HepG2 (cell line): ENCODE data around the gene CMTM4. TPM values are rescaled to one million over a fixed set of nuclear protein-coding genes. Genes with fewer than 3 reads are reported as not detected.

Experiments used
- ATAC-seq: fragments of 200-7000 bp; cut with Tn5 transposase; 3 replicates; pipeline ENCODE4 v1.9.1; 2020; ENCODE audit warnings: mild to moderate bottlenecking, moderate library complexity
- BruUV-seq: library from RNA; stranded (reverse); fragments of 400-500 nt; replicated peaks from 2 replicates; lab custom pipeline; 2021; lab: Mats Ljungman, UMichigan
- CTCF ChIA-PET: fragments of 300-600 bp; formaldehyde crosslinking; extraction: SDS; loops from one replicate; lab custom pipeline; 2021; ENCODE audit warnings: low total read pairs, inconsistent platforms, low intra/inter-chr PET ratio; lab: Yijun Ruan, JAX
- POLR2A ChIA-PET: fragments of 350-600 bp; sonication (Branson Sonifier 250); formaldehyde crosslinking; loops from one replicate; lab custom pipeline; 2020; ENCODE audit warnings: antibody characterized with exemption, inconsistent platforms; lab: Yijun Ruan, JAX
- DNase-seq: peaks from one replicate; pipeline ENCODE4 v3.0.0-alpha.2; 2015; ENCODE audit warnings: low spot score
- FAIRE-seq: peaks from 3 replicates; lab custom pipeline; 2011; peaks lifted over from hg19 to GRCh38; lab: Jason Lieb, UNC
- H2AFZ ChIP-seq: one replicate; pipeline ENCODE4 v1.6.1; 2011; ENCODE audit warnings: low read length, inconsistent platforms
- H3K27ac ChIP-seq: fragments of 300-600 bp; 3 replicates; pipeline ENCODE4 v1.8.0; 2011; ENCODE audit warnings: mixed run types, mild to moderate bottlenecking, mixed read lengths, low read length, inconsistent platforms; ENCODE audit not compliant: insufficient read depth; ENCODE audit errors: extremely low read length
- H3K27me3 ChIP-seq, 2 experiments: fragments of 200-600 bp in 1 of 2; 2 replicates in 1 of 2; 3 replicates in 1 of 2; pipeline versions ENCODE4 v1.6.0 to v1.8.0; 2011; ENCODE audit warnings: low read length in 2 of 2, mild to moderate bottlenecking in 2 of 2, moderate library complexity in 2 of 2, inconsistent platforms in 1 of 2; ENCODE audit not compliant: insufficient read depth in 2 of 2, control insufficient read depth in 1 of 2
- H3K36me3 ChIP-seq, 2 experiments: fragments of 200-600 bp in 1 of 2; replicated peaks in 1 of 2; 2 replicates in 1 of 2; 3 replicates in 1 of 2; pipeline versions ENCODE4 v1.5.1 to v1.8.0; 2011; ENCODE audit warnings: low read length in 2 of 2, inconsistent platforms in 1 of 2; ENCODE audit not compliant: insufficient read depth in 2 of 2, control insufficient read depth in 1 of 2
- H3K4me1 ChIP-seq: 2 replicates; pipeline ENCODE4 v1.5.1; 2012; ENCODE audit warnings: low read length, inconsistent platforms; ENCODE audit not compliant: insufficient read depth
- H3K4me2 ChIP-seq: 2 replicates; pipeline ENCODE4 v1.6.0; 2011; ENCODE audit warnings: low read depth, low read length, inconsistent platforms
- H3K4me3 ChIP-seq, 3 experiments: fragments of 200-600 bp in 1 of 3; sonication (generic), shearing (Covaris generic) in 1 of 3; replicated peaks in 1 of 3; 2 replicates each; pipeline ENCODE4 v1.5.1; 2011 to 2016; ENCODE audit warnings: low read length in 3 of 3, inconsistent platforms in 2 of 3, low read depth in 2 of 3, mild to moderate bottlenecking in 2 of 3, control low read depth in 1 of 3, mixed read lengths in 1 of 3; ENCODE audit not compliant: insufficient read depth in 1 of 3
- H3K79me2 ChIP-seq: one replicate; pipeline ENCODE4 v1.6.1; 2011; ENCODE audit warnings: low read length, inconsistent platforms; ENCODE audit not compliant: insufficient read depth
- H3K9ac ChIP-seq: 2 replicates; pipeline ENCODE4 v1.6.0; 2011; ENCODE audit warnings: mild to moderate bottlenecking, low read depth, low read length, inconsistent platforms; ENCODE audit not compliant: insufficient read depth
- H3K9me3 ChIP-seq: 2 replicates; pipeline ENCODE4 v1.5.1; 2012; ENCODE audit warnings: mild to moderate bottlenecking, low read length
- H4K20me1 ChIP-seq: 2 replicates; pipeline ENCODE4 v1.6.0; 2011; ENCODE audit warnings: inconsistent platforms, mild to moderate bottlenecking, low read length, moderate library complexity; ENCODE audit not compliant: insufficient read depth
- AKAP8 ChIP-seq: sonication (generic); formaldehyde crosslinking; IDR thresholded peaks from 2 replicates; pipeline ENCODE4 v1.5.1; 2020; ENCODE audit warnings: mild to moderate bottlenecking, missing genetic modification reagents
- ATF3 ChIP-seq: sonication (generic); formaldehyde crosslinking; IDR thresholded peaks from 2 replicates; pipeline ENCODE4 v1.4.0; 2020; ENCODE audit warnings: missing genetic modification reagents
- FOXM1 ChIP-seq: sonication (generic); formaldehyde crosslinking; IDR thresholded peaks from 2 replicates; pipeline ENCODE4 v1.5.0; 2020; ENCODE audit warnings: missing genetic modification reagents
- NFE2L2 ChIP-seq: fragments of 150-350 bp; IDR thresholded peaks from 2 replicates; pipeline ENCODE4 v1.6.1; 2014; ENCODE audit warnings: low read length
- SOX6 ChIP-seq, 2 experiments: fragments of 450-650 bp in 1 of 2; sonication (generic) in 1 of 2; formaldehyde crosslinking in 1 of 2; IDR thresholded peaks; 2 replicates each; pipeline versions ENCODE4 v1.4.0 to v1.6.1; 2017 to 2020; ENCODE audit warnings: antibody characterized with exemption in 1 of 2, mild to moderate bottlenecking in 1 of 2, missing genetic modification reagents in 1 of 2
- THAP11 ChIP-seq: IDR thresholded peaks from 2 replicates; pipeline ENCODE4 v1.6.1; 2016; ENCODE audit warnings: missing biosample characterization, missing genetic modification reagents
- ZBTB38 ChIP-seq: sonication (generic); formaldehyde crosslinking; IDR thresholded peaks from 2 replicates; pipeline ENCODE4 v1.5.1; 2020; ENCODE audit warnings: mild to moderate bottlenecking, missing genetic modification reagents
- ZHX2 ChIP-seq, 2 experiments: sonication (generic) in 1 of 2; formaldehyde crosslinking in 1 of 2; IDR thresholded peaks; 2 replicates each; pipeline versions ENCODE4 v1.6.1 to v1.9.0; 2014 to 2022; ENCODE audit warnings: antibody characterized with exemption in 1 of 2, borderline replicate concordance in 1 of 2, inconsistent platforms in 1 of 2, low read depth in 1 of 2, missing genetic modification reagents in 1 of 2
- ZNF501 ChIP-seq: sonication (generic); formaldehyde crosslinking; IDR thresholded peaks from 2 replicates; pipeline ENCODE4 v1.5.1; 2020; ENCODE audit warnings: mild to moderate bottlenecking, moderate library complexity, missing genetic modification reagents
- WGBS: methylation state at CpG from one replicate; pipeline ENCODE4 v1.1.6; 2017; ENCODE audit warnings: low lambda C conversion rate; 5-methylcytosine and 5-hydroxymethylcytosine counted together
- in situ Hi-C: cut with HindIII; loops from 2 replicates; pipeline ENCODE4 v1.10.0; 2017; ENCODE audit warnings: low pct_unique_long_range_greater_than_20kb; ENCODE audit not compliant: extremely low pct_ligation_motif_present
- intact Hi-C: fragments of 100-400 bp; cut with micrococcal nuclease; formaldehyde crosslinking; loops from one replicate; pipeline ENCODE4 v1.10.0; 2022; ENCODE audit not compliant: unreplicated experiment
- polyA plus RNA-seq, 8 experiments: library from polyadenylated mRNA; depleted of rRNA in 3 of 8; stranded (reverse) in 7 of 8; unstranded in 1 of 8; fragments of >200 nt; fragmentation: Illumina TruSeq in 4 of 8; extraction: Trizol in 4 of 8; gene quantifications; 2 replicates each; pipeline versions ENCODE4 v1.2.1 to v1.2.3, GENCODE V29; 2011 to 2016; ENCODE audit warnings: low read depth in 4 of 8, missing spikeins in 1 of 8, mixed read lengths in 1 of 8; ENCODE audit not compliant: insufficient read depth in 1 of 8
- total RNA-seq, 5 experiments: library from RNA; depleted of rRNA; stranded (reverse); fragments of >200 nt; fragmentation: Illumina TruSeq; extraction: Trizol; gene quantifications; 2 replicates each; pipeline ENCODE4 v1.2.3, GENCODE V29; 2016; ENCODE audit warnings: low read depth in 1 of 5
- TF ChIP-seq, protein P1 (sequence below): sonication (generic); formaldehyde crosslinking; conservative IDR thresholded peaks from 2 replicates; pipeline ENCODE4 v1.4.0; 2020; ENCODE audit warnings: missing genetic modification reagents
- TF ChIP-seq, protein P2 (sequence below): sonication (generic); formaldehyde crosslinking; IDR thresholded peaks from 2 replicates; pipeline ENCODE4 v1.4.0; 2020; ENCODE audit warnings: mild to moderate bottlenecking, missing genetic modification reagents
- TF ChIP-seq, protein P3 (sequence below): sonication (generic); formaldehyde crosslinking; IDR thresholded peaks from 2 replicates; pipeline ENCODE4 v1.4.0; 2020; ENCODE audit warnings: missing genetic modification reagents

CMTM4 gene
- total and polyA plus RNA-seq, 2 of the 13 experiments (the other 11 are each of a cell fraction or from before 2014, with no cell fraction given): 32.0 to 36.3 TPM

DNA sequence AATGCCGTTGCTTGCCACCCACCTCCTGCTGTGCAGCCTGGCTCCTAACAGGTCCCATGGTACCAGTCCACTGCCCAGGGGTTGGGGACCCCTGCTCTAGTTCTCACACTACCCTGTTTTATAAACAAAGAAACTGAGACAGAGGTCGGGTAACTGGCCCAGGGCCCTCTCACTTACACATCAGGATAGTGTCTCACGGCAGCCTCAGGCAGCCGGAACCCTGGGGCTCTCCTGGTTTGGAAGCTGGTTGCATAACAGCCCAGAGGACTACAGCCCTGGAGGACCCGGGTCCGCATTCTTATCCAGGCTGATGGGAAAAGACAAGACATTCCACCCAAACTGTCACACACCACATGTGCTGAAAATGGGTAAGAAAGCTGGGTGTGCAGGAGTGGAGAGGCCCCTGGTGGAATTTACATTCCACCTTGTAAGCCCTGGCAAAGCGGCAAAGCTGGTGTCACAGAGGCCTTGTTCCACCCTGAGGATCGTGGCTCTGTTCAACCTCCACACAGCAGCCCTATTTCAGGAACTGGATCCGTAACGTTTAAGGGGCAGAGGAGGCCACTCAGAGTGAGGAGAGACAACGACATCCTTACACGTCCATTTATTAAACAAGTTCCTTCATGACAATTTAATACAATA is 82.3 kb downstream of the CMTM4 start:
- H3K36me3 ChIP-seq: peaks cover 18 to 43% of the 10 kb centered on the region in 2 experiments
- H3K79me2 ChIP-seq: no peaks in the 10 kb centered on the region
- WGBS: 77% methylated on average over 9 of the region's 12 CpGs
- no peaks in the 10 kb centered on the region for H3K9me3 ChIP-seq
- no peaks in the 10 kb centered on the region for H4K20me1 ChIP-seq
- DNase-seq (peak; percentile 23), ATAC-seq (peak; percentile 45), FAIRE-seq (no peak)
- POLR2A ChIA-PET: no interaction called here
- peak overlapping the region; percentile 13 for H3K27ac ChIP-seq
- CTCF ChIA-PET: no interaction called here
- BruUV-seq: no TSS peak
- intact Hi-C loops (no loop called here), in situ Hi-C loops (no loop called here)
- H3K4me1 ChIP-seq: peaks cover 37% of the 10 kb centered on the region
- H2AFZ ChIP-seq: no peak overlapping the region
- H3K4me3 ChIP-seq: no peak overlapping the region
- H3K9ac ChIP-seq: no peak overlapping the region
- no peaks in the 10 kb centered on the region for H3K27me3 ChIP-seq
- H3K4me2 ChIP-seq: no peak overlapping the region
- TF ChIP-seq AKAP8 (CRISPR knock-in tag): 0 out of 2 replicates have a peak, but pooled peaks have one; percentile 50
- no peak for TF ChIP-seq ZHX2 (IDR thresholded peaks at IDR 0.05; ENCODE audit: low read depth)
- TF ChIP-seq ZHX2 (CRISPR knock-in tag; IDR thresholded peaks at IDR 0.05; ENCODE audit: borderline replicate concordance): no peak
- TF ChIP-seq ATF3 (CRISPR knock-in tag): no peak
- peak; percentile 70; the same call in 1 of the 2 replicates for TF ChIP-seq ZBTB38 (CRISPR knock-in tag)
- TF ChIP-seq, protein P1, sequence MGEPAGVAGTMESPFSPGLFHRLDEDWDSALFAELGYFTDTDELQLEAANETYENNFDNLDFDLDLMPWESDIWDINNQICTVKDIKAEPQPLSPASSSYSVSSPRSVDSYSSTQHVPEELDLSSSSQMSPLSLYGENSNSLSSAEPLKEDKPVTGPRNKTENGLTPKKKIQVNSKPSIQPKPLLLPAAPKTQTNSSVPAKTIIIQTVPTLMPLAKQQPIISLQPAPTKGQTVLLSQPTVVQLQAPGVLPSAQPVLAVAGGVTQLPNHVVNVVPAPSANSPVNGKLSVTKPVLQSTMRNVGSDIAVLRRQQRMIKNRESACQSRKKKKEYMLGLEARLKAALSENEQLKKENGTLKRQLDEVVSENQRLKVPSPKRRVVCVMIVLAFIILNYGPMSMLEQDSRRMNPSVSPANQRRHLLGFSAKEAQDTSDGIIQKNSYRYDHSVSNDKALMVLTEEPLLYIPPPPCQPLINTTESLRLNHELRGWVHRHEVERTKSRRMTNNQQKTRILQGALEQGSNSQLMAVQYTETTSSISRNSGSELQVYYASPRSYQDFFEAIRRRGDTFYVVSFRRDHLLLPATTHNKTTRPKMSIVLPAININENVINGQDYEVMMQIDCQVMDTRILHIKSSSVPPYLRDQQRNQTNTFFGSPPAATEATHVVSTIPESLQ (CRISPR knock-in tag): no peak
- no peak for TF ChIP-seq THAP11
- no peak for TF ChIP-seq NFE2L2
- TF ChIP-seq, protein P2, sequence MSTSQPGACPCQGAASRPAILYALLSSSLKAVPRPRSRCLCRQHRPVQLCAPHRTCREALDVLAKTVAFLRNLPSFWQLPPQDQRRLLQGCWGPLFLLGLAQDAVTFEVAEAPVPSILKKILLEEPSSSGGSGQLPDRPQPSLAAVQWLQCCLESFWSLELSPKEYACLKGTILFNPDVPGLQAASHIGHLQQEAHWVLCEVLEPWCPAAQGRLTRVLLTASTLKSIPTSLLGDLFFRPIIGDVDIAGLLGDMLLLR (CRISPR knock-in tag): no peak
- TF ChIP-seq ZNF501 (CRISPR knock-in tag): 0 out of 2 replicates have a peak, but pooled peaks have one; percentile 21
- TF ChIP-seq, protein P3, sequence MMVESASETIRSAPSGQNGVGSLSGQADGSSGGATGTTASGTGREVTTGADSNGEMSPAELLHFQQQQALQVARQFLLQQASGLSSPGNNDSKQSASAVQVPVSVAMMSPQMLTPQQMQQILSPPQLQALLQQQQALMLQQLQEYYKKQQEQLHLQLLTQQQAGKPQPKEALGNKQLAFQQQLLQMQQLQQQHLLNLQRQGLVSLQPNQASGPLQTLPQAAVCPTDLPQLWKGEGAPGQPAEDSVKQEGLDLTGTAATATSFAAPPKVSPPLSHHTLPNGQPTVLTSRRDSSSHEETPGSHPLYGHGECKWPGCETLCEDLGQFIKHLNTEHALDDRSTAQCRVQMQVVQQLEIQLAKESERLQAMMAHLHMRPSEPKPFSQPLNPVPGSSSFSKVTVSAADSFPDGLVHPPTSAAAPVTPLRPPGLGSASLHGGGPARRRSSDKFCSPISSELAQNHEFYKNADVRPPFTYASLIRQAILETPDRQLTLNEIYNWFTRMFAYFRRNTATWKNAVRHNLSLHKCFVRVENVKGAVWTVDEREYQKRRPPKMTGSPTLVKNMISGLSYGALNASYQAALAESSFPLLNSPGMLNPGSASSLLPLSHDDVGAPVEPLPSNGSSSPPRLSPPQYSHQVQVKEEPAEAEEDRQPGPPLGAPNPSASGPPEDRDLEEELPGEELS (CRISPR knock-in tag): no peak
- TF ChIP-seq FOXM1 (CRISPR knock-in tag): no peak
- no peak for TF ChIP-seq SOX6 (IDR thresholded peaks at IDR 0.05)
- no peak for TF ChIP-seq SOX6 (CRISPR knock-in tag; IDR thresholded peaks at IDR 0.05)
